GM12878 (cell line): ENCODE results near the gene MRPL37. TPM values are rescaled to one million over a fixed set of nuclear protein-coding genes. Genes with fewer than 3 reads are reported as not detected.

Source experiments
- ATAC-seq: fragments of 200-7000 bp; cut with Tn5 transposase; 3 replicates; pipeline ENCODE4 v1.9.1; 2020; ENCODE audit warnings: mild to moderate bottlenecking, moderate library complexity
- BruUV-seq: library from RNA; stranded (reverse); fragments of 400-500 nt; replicated peaks from 2 replicates; lab custom pipeline; 2021; lab: Mats Ljungman, UMichigan
- CTCF ChIA-PET: fragments of 300-600 bp; sonication (Branson Sonifier 250); formaldehyde crosslinking; extraction: SDS; loops from one replicate; lab custom pipeline; 2021; ENCODE audit warnings: inconsistent platforms; lab: Yijun Ruan, JAX
- POLR2A ChIA-PET: fragments of 350-600 bp; formaldehyde crosslinking; extraction: SDS; loops from one replicate; lab custom pipeline; 2021; ENCODE audit warnings: inconsistent platforms; lab: Charles Lee
- RAD21 ChIA-PET: fragments of 300-600 bp; sonication (Branson Sonifier 250); formaldehyde crosslinking; loops from one replicate; lab custom pipeline; 2023; ENCODE audit warnings: antibody characterized with exemption; ENCODE audit not compliant: unreplicated experiment; lab: Charles Lee
- SMC1A ChIA-PET: fragments of 300-600 bp; sonication (Branson Sonifier 250); formaldehyde crosslinking; loops from one replicate; lab custom pipeline; 2023; ENCODE audit not compliant: unreplicated experiment, uncharacterized antibody; lab: Charles Lee
- DNase-seq: peaks from one replicate; pipeline ENCODE4 v3.0.0-alpha.2; 2011; ENCODE audit warnings: low read depth, low spot score
- FAIRE-seq: peaks from 3 replicates; lab custom pipeline; 2011; peaks lifted over from hg19 to GRCh38; lab: Jason Lieb, UNC
- H2AFZ ChIP-seq: 2 replicates; pipeline ENCODE4 v1.6.0; 2011; ENCODE audit warnings: low read depth, low read length, control low read depth; ENCODE audit not compliant: control insufficient read depth
- H3K27ac ChIP-seq: 2 replicates; pipeline ENCODE4 v1.5.1; 2011; ENCODE audit warnings: control low read depth; ENCODE audit not compliant: control insufficient read depth, insufficient read depth
- H3K27me3 ChIP-seq, 2 experiments: replicated peaks in 1 of 2; 2 replicates each; pipeline versions ENCODE4 v1.6.0 to v1.6.1; 2011; ENCODE audit warnings: low read length in 1 of 2; ENCODE audit not compliant: control insufficient read depth in 2 of 2, insufficient read depth in 2 of 2
- H3K36me3 ChIP-seq, 2 experiments: 2 replicates each; pipeline ENCODE4 v1.5.1; 2011; ENCODE audit warnings: low read length in 1 of 2; ENCODE audit not compliant: control insufficient read depth in 2 of 2, insufficient read depth in 2 of 2
- H3K4me1 ChIP-seq: 2 replicates; pipeline ENCODE4 v1.6.1; 2011; ENCODE audit warnings: mild to moderate bottlenecking, low read length, moderate library complexity, mixed read lengths; ENCODE audit not compliant: control insufficient read depth, insufficient read depth
- H3K4me2 ChIP-seq: 2 replicates; pipeline ENCODE4 v1.6.0; 2011; ENCODE audit warnings: control low read depth; ENCODE audit not compliant: control insufficient read depth, insufficient read depth
- H3K4me3 ChIP-seq: fragments of 200-600 bp; sonication (generic); 2 replicates; pipeline ENCODE4 v1.5.1; 2016
- H3K79me2 ChIP-seq: 2 replicates; pipeline ENCODE4 v1.6.0; 2011; ENCODE audit warnings: low read length; ENCODE audit not compliant: control insufficient read depth, insufficient read depth
- H3K9ac ChIP-seq: 2 replicates; pipeline ENCODE4 v1.8.0; 2011; ENCODE audit warnings: low read length, control low read depth, mixed read lengths; ENCODE audit not compliant: control insufficient read depth, insufficient read depth
- H3K9me3 ChIP-seq: replicated peaks from 3 replicates; pipeline ENCODE4 v1.5.1; 2011; ENCODE audit warnings: mild to moderate bottlenecking, low read length; ENCODE audit not compliant: control insufficient read depth, insufficient read depth
- H4K20me1 ChIP-seq: 2 replicates; pipeline ENCODE4 v1.6.0; 2011; ENCODE audit not compliant: control insufficient read depth, insufficient read depth
- CTCF ChIP-seq, 3 experiments: IDR thresholded peaks in 2 of 3; conservative IDR thresholded peaks in 1 of 3; 2 replicates each; pipeline ENCODE4 v1.5.1; 2011; ENCODE audit warnings: low read depth in 3 of 3, low read length in 3 of 3, mild to moderate bottlenecking in 3 of 3, control low read depth in 2 of 3, moderate library complexity in 2 of 3, inconsistent platforms in 1 of 3, mixed read lengths in 1 of 3; ENCODE audit not compliant: control insufficient read depth in 2 of 3, insufficient read depth in 1 of 3; ENCODE audit errors: extremely low read depth in 1 of 3
- EGR1 ChIP-seq, 2 experiments: IDR thresholded peaks; 1 replicate in 1 of 2; 2 replicates in 1 of 2; pipeline ENCODE4 v1.6.1; 2011 to 2012; ENCODE audit warnings: low read depth in 2 of 2, low read length in 2 of 2, borderline replicate concordance in 1 of 2, mild to moderate bottlenecking in 1 of 2, moderate library complexity in 1 of 2
- HDGF ChIP-seq: fragments of 450-650 bp; IDR thresholded peaks from 2 replicates; pipeline ENCODE4 v1.6.1; 2016; ENCODE audit warnings: antibody characterized with exemption
- HSF1 ChIP-seq: fragments of 150-350 bp; IDR thresholded peaks from 2 replicates; pipeline ENCODE4 v1.6.1; 2014; ENCODE audit warnings: mild to moderate bottlenecking, low read depth, low read length
- IKZF1 ChIP-seq: fragments of 450-650 bp; conservative IDR thresholded peaks from 2 replicates; pipeline ENCODE4 v1.6.1; 2017; ENCODE audit warnings: antibody characterized with exemption, mild to moderate bottlenecking
- IKZF2 ChIP-seq, 2 experiments: fragments of 450-650 bp; IDR thresholded peaks; 2 replicates each; pipeline ENCODE4 v1.6.1; 2017; ENCODE audit warnings: mild to moderate bottlenecking in 2 of 2, moderate library complexity in 2 of 2
- JUND ChIP-seq: IDR thresholded peaks from 2 replicates; pipeline ENCODE4 v1.6.1; 2012; ENCODE audit warnings: low read depth, mild to moderate bottlenecking, low read length, improper control_type of control experiment, moderate library complexity
- MLLT1 ChIP-seq: fragments of 450-650 bp; IDR thresholded peaks from 2 replicates; pipeline ENCODE4 v1.6.1; 2016; ENCODE audit warnings: mild to moderate bottlenecking
- NR2C2 ChIP-seq: IDR thresholded peaks from 2 replicates; pipeline ENCODE4 v1.6.1; 2011; ENCODE audit warnings: borderline replicate concordance, low read depth; ENCODE audit not compliant: control insufficient read depth, insufficient read length
- RCOR1 ChIP-seq: conservative IDR thresholded peaks from 2 replicates; pipeline ENCODE4 v1.6.1; 2012; ENCODE audit warnings: low read depth, low read length, improper control_type of control experiment
- SPI1 ChIP-seq: IDR thresholded peaks from 2 replicates; pipeline ENCODE4 v1.6.1; 2011; ENCODE audit warnings: low read depth, mild to moderate bottlenecking, low read length, moderate library complexity, borderline replicate concordance; ENCODE audit not compliant: insufficient read depth
- SREBF2 ChIP-seq: IDR thresholded peaks from 2 replicates; pipeline ENCODE4 v1.6.1; 2012; ENCODE audit warnings: mild to moderate bottlenecking, low read length
- SUZ12 ChIP-seq: fragments of 200-600 bp; sonication (generic); IDR thresholded peaks from one replicate; pipeline ENCODE4 v1.6.1; 2018; ENCODE audit warnings: antibody characterized with exemption, mild to moderate bottlenecking; ENCODE audit not compliant: unreplicated experiment
- WRNIP1 ChIP-seq: IDR thresholded peaks from 2 replicates; pipeline ENCODE4 v1.6.1; 2011; ENCODE audit warnings: low read depth, low read length, improper control_type of control experiment, borderline replicate concordance
- ZNF217 ChIP-seq: fragments of 450-650 bp; IDR thresholded peaks from 2 replicates; pipeline ENCODE4 v1.6.1; 2017; ENCODE audit warnings: antibody characterized with exemption, mild to moderate bottlenecking
- ZNF384 ChIP-seq: IDR thresholded peaks from 2 replicates; pipeline ENCODE4 v1.6.1; 2012; ENCODE audit warnings: low read depth, mild to moderate bottlenecking, low read length, improper control_type of control experiment, borderline replicate concordance
- ZSCAN29 ChIP-seq: fragments of 450-650 bp; IDR thresholded peaks from 2 replicates; pipeline ENCODE4 v1.6.1; 2017; ENCODE audit warnings: mild to moderate bottlenecking, moderate library complexity
- WGBS: methylation state at CpG from one replicate; pipeline ENCODE4 v1.1.6; 2016; ENCODE audit warnings: low lambda C conversion rate; ENCODE audit not compliant: insufficient replicate concordance, insufficient coverage; ENCODE audit errors: missing lambda C conversion rate; 5-methylcytosine and 5-hydroxymethylcytosine counted together
- in situ Hi-C: fragments of 300-500 bp; cut with MboI; formaldehyde crosslinking; loops from 9 replicates; pipeline ENCODE4 v1.14.3; 2018; ENCODE audit warnings: mixed read lengths
- intact Hi-C: fragments of 100-400 bp; cut with micrococcal nuclease; formaldehyde crosslinking; loops from one replicate; pipeline ENCODE4 v1.14.2; 2022; ENCODE audit not compliant: unreplicated experiment
- polyA plus RNA-seq, 11 experiments: library from polyadenylated mRNA; depleted of rRNA in 4 of 11; unstranded in 6 of 11; stranded (reverse) in 5 of 11; fragments of >200 nt; fragmentation: Nextera tagmentation in 4 of 11; fragmentation: Illumina TruSeq in 1 of 11; extraction: Ambion mirVana in 4 of 11; extraction: Trizol in 1 of 11; gene quantifications; 1 replicate in 1 of 11; 2 replicates in 10 of 11; pipeline versions ENCODE4 v1.2.1 to v1.2.3, GENCODE V29; 2011 to 2016; ENCODE audit warnings: inconsistent platforms in 2 of 11, missing spikeins in 2 of 11, low read depth in 1 of 11
- total RNA-seq, 4 experiments: library from RNA; depleted of rRNA in 3 of 4; stranded (reverse); fragments of >200 nt in 3 of 4; fragmentation: Illumina TruSeq in 1 of 4; extraction: Trizol in 1 of 4; gene quantifications; 2 replicates each; pipeline versions ENCODE4 v1.2.1 to v1.2.3, GENCODE V29; 2013 to 2021

The MRPL37 gene
- total and polyA plus RNA-seq, 10 of the 15 experiments (the other 5 are each of a cell fraction or from before 2014, with no cell fraction given): 41.4 to 217 (median 159) TPM

- CTCF ChIA-PET: no interaction called here
- Histone ChIP-seq H3K4me1 (no peaks in the 10 kb centered on the region), H3K79me2 (no peaks in the 10 kb centered on the region), H2AFZ (no peak overlapping the region), H4K20me1 (no peaks in the 10 kb centered on the region), H3K4me3 (no peak overlapping the region), H3K36me3 (peaks cover 22 to 23% of the 10 kb centered on the region in 2 experiments), H3K9me3 (no peaks in the 10 kb centered on the region), H3K4me2 (no peak overlapping the region), H3K9ac (no peak overlapping the region), H3K27ac (no peak overlapping the region), H3K27me3 (no peaks in the 10 kb centered on the region)
- RAD21 ChIA-PET: no interaction called here
- SMC1A ChIA-PET: no interaction called here
- 95% methylated on average over 3 of the region's 3 CpGs for WGBS
- POLR2A ChIA-PET: interaction anchor here (0.6 kb wide), 1 partner anchor 199 kb away, joined by 3 read pairs; no protein-coding TSS in a partner anchor
- ATAC-seq (no peak), FAIRE-seq (no peak), DNase-seq (no peak)
- no peak for TF ChIP-seq CTCF (IDR thresholded peaks at IDR 0.05 in 2 of 3, conservative IDR thresholded peaks at IDR 0.05 in 1 of 3; ENCODE audit: control insufficient read depth in 2 of 3, extremely low read depth in 1 of 3, insufficient read depth in 1 of 3, low read depth in 3 of 3, low read length in 3 of 3)
- TF ChIP-seq NR2C2: no peak
- TF ChIP-seq RCOR1: no peak
- TF ChIP-seq ZNF384: no peak
- no peak for TF ChIP-seq SPI1
- no peak for TF ChIP-seq JUND
- TF ChIP-seq IKZF1: no peak
- no peak for TF ChIP-seq ZNF217
- TF ChIP-seq WRNIP1: no peak
- no peak for TF ChIP-seq IKZF2 (IDR thresholded peaks at IDR 0.05)
- no peak for TF ChIP-seq HDGF
- no peak for TF ChIP-seq SUZ12
- no peak for TF ChIP-seq EGR1 (IDR thresholded peaks at IDR 0.05; ENCODE audit: borderline replicate concordance in 1 of 2, low read depth in 2 of 2, low read length in 2 of 2)
- TF ChIP-seq ZSCAN29: no peak
- TF ChIP-seq MLLT1: no peak
- TF ChIP-seq HSF1: no peak
- TF ChIP-seq SREBF2: no peak
- BruUV-seq: no TSS peak
- intact Hi-C loops: no loop called here
- in situ Hi-C loops: no loop called here
These were observed 19.7 kb downstream of the MRPL37 start for GRCh38 chr1:54219688-54220003.
